Hepatocyte (in vitro differentiated cells): ENCODE measurements around the gene SCD5. TPM values are rescaled to one million over a fixed set of nuclear protein-coding genes. Genes with fewer than 3 reads are reported as not detected.

ENCODE experiments used
- DNase-seq: peaks from one replicate; pipeline ENCODE4 v3.0.0-alpha.2; 2016; ENCODE audit warnings: low spot score
- H2AFZ ChIP-seq: fragments of 200-600 bp; sonication (generic); 2 replicates; pipeline ENCODE4 v1.6.0; 2016; ENCODE audit warnings: antibody characterized with exemption, mild to moderate bottlenecking
- H3K27ac ChIP-seq: fragments of 200-600 bp; sonication (generic); 2 replicates; pipeline ENCODE4 v1.5.1; 2016; ENCODE audit warnings: mild to moderate bottlenecking
- H3K27me3 ChIP-seq: fragments of 200-600 bp; sonication (generic); 2 replicates; pipeline ENCODE4 v1.6.1; 2016
- H3K36me3 ChIP-seq: fragments of 200-600 bp; sonication (generic); replicated peaks from 2 replicates; pipeline ENCODE4 v1.5.1; 2016; ENCODE audit warnings: low read depth; ENCODE audit not compliant: insufficient read depth
- H3K4me1 ChIP-seq: fragments of 200-600 bp; sonication (generic); 2 replicates; pipeline ENCODE4 v1.5.1; 2016; ENCODE audit warnings: mild to moderate bottlenecking, moderate library complexity; ENCODE audit not compliant: insufficient read depth
- H3K4me2 ChIP-seq: fragments of 200-600 bp; sonication (generic); 2 replicates; pipeline ENCODE4 v1.6.0; 2016
- H3K4me3 ChIP-seq: fragments of 200-600 bp; sonication (generic); 2 replicates; pipeline ENCODE4 v1.5.1; 2016; ENCODE audit warnings: mild to moderate bottlenecking
- H3K79me2 ChIP-seq: fragments of 200-600 bp; sonication (generic); 2 replicates; pipeline ENCODE4 v1.6.0; 2017; ENCODE audit warnings: mild to moderate bottlenecking
- H3K9me2 ChIP-seq: fragments of 200-600 bp; sonication (generic); replicated peaks from 2 replicates; pipeline ENCODE4 v1.6.0; 2017; ENCODE audit warnings: mild to moderate bottlenecking; ENCODE audit not compliant: insufficient read depth
- H3K9me3 ChIP-seq: fragments of 200-600 bp; sonication (generic); 2 replicates; pipeline ENCODE4 v1.5.1; 2016; ENCODE audit warnings: low read depth, mild to moderate bottlenecking
- H4K20me1 ChIP-seq: fragments of 200-600 bp; sonication (generic); 2 replicates; pipeline ENCODE4 v1.6.0; 2016; ENCODE audit warnings: mild to moderate bottlenecking; ENCODE audit not compliant: insufficient read depth, poor library complexity, severe bottlenecking
- CTCF ChIP-seq: fragments of 200-600 bp; sonication (generic); IDR thresholded peaks from 2 replicates; pipeline ENCODE4 v1.5.1; 2016; ENCODE audit warnings: antibody characterized with exemption, mild to moderate bottlenecking; ENCODE audit not compliant: poor library complexity
- EZH2 ChIP-seq: fragments of 200-600 bp; sonication (generic); IDR thresholded peaks from 2 replicates; pipeline ENCODE4 v1.6.1; 2016; ENCODE audit warnings: antibody characterized with exemption, mild to moderate bottlenecking, borderline replicate concordance
- EZH2phosphoT487 ChIP-seq: fragments of 200-600 bp; sonication (generic); IDR thresholded peaks from one replicate; pipeline ENCODE4 v1.6.1; 2018; ENCODE audit warnings: antibody characterized with exemption, mild to moderate bottlenecking, low read depth, moderate library complexity; ENCODE audit not compliant: unreplicated experiment, severe bottlenecking
- WGBS: methylation state at CpG from one replicate; pipeline ENCODE4 v1.1.6; 2016; ENCODE audit warnings: low lambda C conversion rate; ENCODE audit errors: missing lambda C conversion rate; 5-methylcytosine and 5-hydroxymethylcytosine counted together
- polyA plus RNA-seq: library from polyadenylated mRNA; unstranded; fragments of >200 nt; fragmentation: Nextera tagmentation; extraction: Ambion mirVana; gene quantifications from 2 replicates; pipeline ENCODE4 v1.2.1, GENCODE V29; 2016
- total RNA-seq: library from RNA; depleted of rRNA; stranded (reverse); fragments of >200 nt; gene quantifications from 2 replicates; pipeline ENCODE4 v1.2.3, GENCODE V29; 2014

SCD5 gene
- total and polyA plus RNA-seq, 2 experiments from 2014 or later = 6.4 to 19.2 TPM

- Histone ChIP-seq H3K27ac (no peak overlapping the region), H4K20me1 (no peaks in the 10 kb centered on the region), H3K9me2 (no peaks in the 10 kb centered on the region), H3K4me2 (no peak overlapping the region), H3K36me3 (no peaks in the 10 kb centered on the region), H2AFZ (no peak overlapping the region), H3K9me3 (no peaks in the 10 kb centered on the region), H3K4me3 (no peak overlapping the region), H3K27me3 (no peaks in the 10 kb centered on the region), H3K79me2 (no peaks in the 10 kb centered on the region), H3K4me1 (no peaks in the 10 kb centered on the region)
- 58% methylated on average over 3 of the region's 3 CpGs for WGBS
- DNase-seq = no peak
- TF ChIP-seq EZH2 (no peak), EZH2phosphoT487 (no peak), CTCF (no peak)
Observed at GRCh38 chr4:82761229-82761628, 37.4 kb downstream of the SCD5 start.

- peaks cover 10% of the 10 kb centered on the region for H3K4me1 ChIP-seq
- H3K36me3 ChIP-seq = no peaks in the 10 kb centered on the region
- no peaks in the 10 kb centered on the region for H4K20me1 ChIP-seq
- no peaks in the 10 kb centered on the region for H3K9me3 ChIP-seq
- H2AFZ ChIP-seq = no peak overlapping the region
- H3K4me2 ChIP-seq = no peak overlapping the region
- 86% methylated on average over 31 of the region's 31 CpGs for WGBS
- no peak for DNase-seq
- no peak overlapping the region for H3K27ac ChIP-seq
- no peaks in the 10 kb centered on the region for H3K9me2 ChIP-seq
- no peaks in the 10 kb centered on the region for H3K79me2 ChIP-seq
- TF ChIP-seq EZH2phosphoT487 (no peak), CTCF (no peak), EZH2 (no peak)
- H3K27me3 ChIP-seq = no peaks in the 10 kb centered on the region
- no peak overlapping the region for H3K4me3 ChIP-seq
Observed at GRCh38 chr4:82758701-82759685, 39.6 kb downstream of the SCD5 start.

GRCh38 chr4:82756061-82756460, 42.5 kb downstream of the SCD5 start:
- H3K4me2 ChIP-seq = no peak overlapping the region
- TF ChIP-seq EZH2 (no peak), CTCF (no peak), EZH2phosphoT487 (no peak)
- 91% methylated on average over 4 of the region's 4 CpGs for WGBS
- no peaks in the 10 kb centered on the region for H3K79me2 ChIP-seq
- H3K4me3 ChIP-seq = no peak overlapping the region
- H3K27ac ChIP-seq = no peak overlapping the region
- no peak overlapping the region for H2AFZ ChIP-seq
- H3K9me2 ChIP-seq = no peaks in the 10 kb centered on the region
- no peaks in the 10 kb centered on the region for H3K36me3 ChIP-seq
- H4K20me1 ChIP-seq = no peaks in the 10 kb centered on the region
- H3K9me3 ChIP-seq = no peaks in the 10 kb centered on the region
- DNase-seq = no peak
- no peaks in the 10 kb centered on the region for H3K27me3 ChIP-seq
- peaks cover 25% of the 10 kb centered on the region for H3K4me1 ChIP-seq
